GM19238 (cell line): ENCODE results near the gene TIMMDC1.
"Not testable (repeated sequence)": the region's sequence is repeated elsewhere in the genome, so short reads cannot be mapped to it uniquely, and the experiment has no call there.

ENCODE experiments used
- DNase-seq: peaks from one replicate; pipeline ENCODE4 v3.0.0; 2011; ENCODE audit warnings: low spot score; ENCODE audit not compliant: insufficient read length

TIMMDC1 gene

GRCh38 chr3:119508172-119508845 is 10.0 kb downstream of the TIMMDC1 start:
- no peak for DNase-seq

GRCh38 chr3:119510690-119511089 is 12.3 kb downstream of the TIMMDC1 start:
- DNase-seq = no peak

GRCh38 chr3:119514637-119515036 is 16.3 kb downstream of the TIMMDC1 start:
- DNase-seq = no peak

GRCh38 chr3:119517112-119517511 is 18.8 kb downstream of the TIMMDC1 start:
- no peak for DNase-seq

- DNase-seq = no peak
These were observed 19.7 kb downstream of the TIMMDC1 start for GRCh38 chr3:119518026-119518425.

GRCh38 chr3:119524931-119525662 is 26.8 kb downstream of the TIMMDC1 start:
- no peak for DNase-seq

- DNase-seq = no peak
These were observed 29.4 kb downstream of the TIMMDC1 start for GRCh38 chr3:119527714-119528113.

- DNase-seq = no peak
These were observed 31.5 kb downstream of the TIMMDC1 start for GRCh38 chr3:119529883-119530282.

GRCh38 chr3:119530456-119530855 is 32.1 kb downstream of the TIMMDC1 start:
- no peak for DNase-seq

- DNase-seq = no peak
These were observed 32.8 kb downstream of the TIMMDC1 start for GRCh38 chr3:119531151-119531550.

GRCh38 chr3:119534296-119534695 is 35.9 kb downstream of the TIMMDC1 start:
- DNase-seq = no peak

- no peak for DNase-seq
These were observed 38.4 kb downstream of the TIMMDC1 start for GRCh38 chr3:119536757-119537156.

- DNase-seq = no peak
These were observed 40.4 kb downstream of the TIMMDC1 start for GRCh38 chr3:119538772-119539171.

- DNase-seq = no peak
These were observed 43.2 kb downstream of the TIMMDC1 start for GRCh38 chr3:119541547-119541946.

- DNase-seq = no peak
These were observed 43.9 kb downstream of the TIMMDC1 start for GRCh38 chr3:119542168-119542767.

- DNase-seq = no peak
These were observed 44.8 kb downstream of the TIMMDC1 start for GRCh38 chr3:119543147-119543546.

GRCh38 chr3:119547227-119547626 is 48.9 kb downstream of the TIMMDC1 start:
- DNase-seq = no peak

GRCh38 chr3:119548341-119548740 is 50.0 kb downstream of the TIMMDC1 start:
- DNase-seq = no peak

GRCh38 chr3:119550192-119550910 is 52.0 kb downstream of the TIMMDC1 start:
- no peak for DNase-seq

GRCh38 chr3:119551598-119551997 is 53.3 kb downstream of the TIMMDC1 start:
- no peak for DNase-seq

- not testable (repeated sequence) for DNase-seq
These were observed 54.6 kb downstream of the TIMMDC1 start for GRCh38 chr3:119552928-119553327.
